GM10847 (cell line): ENCODE measurements around the gene RASA1.

Experiments used
- POLR2A ChIP-seq: IDR thresholded peaks from 2 replicates; pipeline ENCODE4 v1.6.1; 2011; ENCODE audit not compliant: insufficient read length; ENCODE audit errors: extremely low read depth

RASA1 gene

DNA sequence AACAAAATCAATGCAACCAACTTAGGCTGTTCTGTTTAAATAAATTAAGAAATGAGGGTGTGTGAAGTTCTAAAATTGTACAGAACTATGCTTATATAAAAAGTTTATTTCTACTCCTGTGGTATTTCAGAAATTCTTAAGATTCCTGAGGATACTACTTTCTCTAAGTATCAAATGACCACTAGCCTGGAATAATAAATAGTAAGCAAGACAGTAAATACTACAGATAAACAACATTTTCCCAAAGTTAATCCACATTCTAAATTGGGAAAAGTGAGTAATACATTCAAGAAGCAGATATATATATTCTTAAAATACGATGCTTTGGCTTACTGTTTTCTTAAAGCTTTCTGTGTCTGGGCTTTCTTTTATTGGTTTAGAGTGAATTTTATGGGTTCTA is 115.5 kb downstream of the RASA1 start:
- TF ChIP-seq POLR2A: no peak

GRCh38 chr5:87385802-87386201 is 118.1 kb downstream of the RASA1 start:
- no peak for TF ChIP-seq POLR2A

GRCh38 chr5:87388129-87388528 is 120.4 kb downstream of the RASA1 start:
- TF ChIP-seq POLR2A: no peak

GRCh38 chr5:87389296-87390034 is 121.8 kb downstream of the RASA1 start:
- no peak for TF ChIP-seq POLR2A

DNA sequence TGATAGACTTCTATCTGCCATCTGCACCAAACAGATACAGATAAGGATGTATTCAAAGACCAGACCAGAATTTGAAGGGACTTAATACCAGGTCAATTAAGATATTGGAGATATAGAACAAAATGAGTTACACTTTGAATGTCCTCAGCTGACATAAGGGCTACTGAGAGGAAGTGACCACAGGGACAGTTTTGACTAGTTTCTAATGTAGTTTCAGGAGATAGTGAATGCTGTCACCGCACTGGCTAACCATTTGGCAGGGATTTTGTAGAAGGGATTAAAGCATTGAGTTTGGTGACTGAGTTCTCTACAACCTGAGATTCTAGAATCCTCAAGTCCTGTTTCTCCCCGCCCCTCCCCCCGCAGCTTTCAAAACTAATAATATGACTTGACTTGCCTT is 122.4 kb downstream of the RASA1 start:
- no peak for TF ChIP-seq POLR2A

DNA sequence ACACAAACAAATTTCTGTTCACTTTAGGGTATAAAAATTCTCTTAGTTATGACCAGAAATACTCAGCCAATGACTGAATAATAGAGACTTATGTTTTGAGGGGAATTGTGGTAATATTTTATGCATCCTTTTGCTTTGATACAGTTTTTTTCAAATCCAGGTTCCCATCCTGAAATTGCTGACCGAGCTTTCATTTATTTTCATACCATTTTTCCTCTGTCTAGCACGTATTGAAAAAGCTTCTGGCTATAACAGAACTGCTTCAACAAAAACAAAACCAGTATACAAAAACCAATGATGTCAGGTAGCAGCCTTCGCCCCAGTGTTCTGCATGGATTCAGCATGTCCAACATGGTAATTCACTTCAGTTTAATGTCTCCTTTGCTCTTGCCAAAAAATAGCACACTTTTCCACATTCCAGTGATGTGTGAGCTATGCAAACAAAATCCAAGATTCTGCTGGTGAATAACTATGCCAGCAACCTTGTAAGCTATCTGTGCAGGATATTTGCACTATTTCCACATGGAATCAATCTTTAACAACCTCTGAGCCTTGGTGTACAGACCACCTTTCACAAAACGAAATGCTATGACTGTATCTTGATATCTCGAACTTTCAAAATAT is 123.0 kb downstream of the RASA1 start:
- TF ChIP-seq POLR2A: no peak

DNA sequence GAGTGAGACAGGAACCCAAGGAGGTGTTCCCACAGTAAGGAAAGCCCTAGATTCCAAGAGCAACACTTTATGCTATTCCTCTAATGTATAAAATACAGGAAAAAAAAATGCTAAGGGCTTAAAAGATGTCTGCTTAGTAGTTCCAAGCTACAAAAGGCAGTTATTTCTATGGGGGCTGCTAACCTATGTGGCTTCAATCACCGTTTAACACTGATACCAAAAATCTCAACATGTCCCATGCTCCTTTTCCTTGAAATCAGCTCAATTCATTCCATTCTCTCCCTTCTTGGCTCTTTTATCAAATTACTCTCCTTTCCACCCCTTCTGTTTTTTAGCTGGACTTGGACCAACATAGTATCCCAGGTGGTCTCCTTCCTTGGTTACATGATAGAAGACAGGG is 124.5 kb downstream of the RASA1 start:
- no peak for TF ChIP-seq POLR2A

GRCh38 chr5:87392801-87393200 is 125.1 kb downstream of the RASA1 start:
- no peak for TF ChIP-seq POLR2A

- no peak for TF ChIP-seq POLR2A
Measured at GRCh38 chr5:87393331-87393730, 125.6 kb downstream of the RASA1 start.

- TF ChIP-seq POLR2A: no peak
Measured at GRCh38 chr5:87394411-87395165, 126.9 kb downstream of the RASA1 start.

- no peak for TF ChIP-seq POLR2A
Measured at GRCh38 chr5:87398981-87399614, 131.4 kb downstream of the RASA1 start.

DNA sequence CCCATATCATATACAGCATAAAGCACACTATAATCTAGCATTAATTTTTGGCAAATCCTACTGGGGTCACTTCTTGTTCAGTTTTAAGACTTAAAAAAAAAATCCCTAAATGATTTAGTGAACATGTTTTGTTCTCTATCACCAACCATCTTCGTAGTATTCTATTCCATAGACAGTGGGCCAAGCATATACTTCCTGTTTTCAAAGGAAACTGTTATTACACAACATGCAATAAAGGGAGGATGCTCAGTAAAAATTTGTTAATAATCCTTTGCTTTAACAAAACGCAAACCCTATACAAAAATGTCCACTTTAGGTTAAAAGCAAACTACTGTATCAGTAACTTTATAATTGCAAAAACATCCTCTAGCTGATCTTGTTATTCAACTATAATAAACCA is 132.0 kb downstream of the RASA1 start:
- TF ChIP-seq POLR2A: no peak

GRCh38 chr5:87400305-87400899 is 132.7 kb downstream of the RASA1 start:
- no peak for TF ChIP-seq POLR2A

DNA sequence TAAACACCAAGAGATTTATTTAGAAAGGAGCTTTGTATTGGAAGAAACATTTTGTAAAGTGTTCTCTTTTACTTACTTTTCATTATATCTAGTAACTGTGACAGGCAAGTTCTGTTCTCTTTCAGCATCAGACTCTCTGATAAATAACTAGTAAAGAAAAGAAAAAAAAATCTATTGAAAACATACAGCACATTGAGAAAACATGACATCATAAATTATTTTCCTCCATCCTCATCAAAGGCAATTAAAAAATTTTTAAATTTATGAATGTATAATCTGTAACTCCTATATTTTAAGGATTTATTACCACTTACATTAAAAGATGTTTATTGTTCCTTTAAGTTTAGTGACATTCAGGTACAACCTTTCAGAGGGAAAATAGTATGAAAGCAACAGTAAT is 133.9 kb downstream of the RASA1 start:
- TF ChIP-seq POLR2A: no peak

DNA sequence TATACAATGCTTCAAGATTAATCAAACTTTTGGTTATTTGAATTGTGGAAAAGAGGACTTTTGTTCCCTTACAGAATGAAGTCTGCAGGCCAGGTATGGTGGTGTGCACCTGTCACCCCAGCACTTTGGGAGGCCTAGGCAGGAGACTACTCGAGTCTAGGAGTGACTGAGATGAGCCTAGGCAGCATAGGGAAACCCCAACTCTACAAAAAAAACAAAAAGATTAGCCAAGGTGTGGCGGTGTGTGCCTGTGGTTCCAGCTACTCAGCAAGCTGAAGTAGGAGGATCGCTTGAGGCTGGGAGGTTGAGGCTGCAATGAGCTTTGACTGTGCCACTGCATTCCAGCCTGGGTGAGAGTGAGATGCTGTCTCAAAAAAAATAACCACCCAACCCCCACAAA is 135.7 kb downstream of the RASA1 start:
- no peak for TF ChIP-seq POLR2A
